OCI-LY7 (cell line): ENCODE results near the gene KCNB1. TPM values are rescaled to one million over a fixed set of nuclear protein-coding genes. Genes with fewer than 3 reads are reported as not detected.

Experiments used
- BruUV-seq: library from RNA; stranded (reverse); fragments of 400-500 nt; replicated peaks from 2 replicates; lab custom pipeline; 2021; lab: Mats Ljungman, UMichigan
- CTCF ChIA-PET: fragments of 300-600 bp; sonication (Branson Sonifier 250); formaldehyde crosslinking; loops from one replicate; lab custom pipeline; 2022; ENCODE audit warnings: antibody characterized with exemption; ENCODE audit not compliant: unreplicated experiment; lab: Charles Lee
- POLR2A ChIA-PET: fragments of 300-600 bp; sonication (Branson Sonifier 250); formaldehyde crosslinking; loops from one replicate; lab custom pipeline; 2022; ENCODE audit warnings: antibody characterized with exemption; lab: Charles Lee
- DNase-seq: peaks from one replicate; pipeline ENCODE4 v3.0.0-alpha.2; 2015; ENCODE audit warnings: low spot score
- H2AFZ ChIP-seq: fragments of 200-600 bp; sonication (generic), shearing (Covaris generic); 2 replicates; pipeline ENCODE4 v1.6.1; 2014; ENCODE audit warnings: mild to moderate bottlenecking, antibody characterized with exemption, low read length, moderate library complexity
- H3K27ac ChIP-seq: fragments of 200-600 bp; sonication (generic); 2 replicates; pipeline ENCODE4 v1.5.1; 2014; ENCODE audit warnings: mixed run types, low read depth, mild to moderate bottlenecking, moderate library complexity, low read length, inconsistent platforms; ENCODE audit not compliant: poor library complexity, severe bottlenecking
- H3K36me3 ChIP-seq: fragments of 200-600 bp; sonication (generic); 2 replicates; pipeline ENCODE4 v1.6.1; 2014; ENCODE audit warnings: mild to moderate bottlenecking, antibody characterized with exemption, low read length, moderate library complexity, mixed read lengths; ENCODE audit not compliant: insufficient read depth
- H3K4me1 ChIP-seq: fragments of 200-600 bp; sonication (generic); 2 replicates; pipeline ENCODE4 v1.5.1; 2014; ENCODE audit warnings: mild to moderate bottlenecking, low read length; ENCODE audit not compliant: insufficient read depth, poor library complexity, severe bottlenecking
- H3K4me2 ChIP-seq: fragments of 200-600 bp; sonication (generic); 2 replicates; pipeline ENCODE4 v1.6.1; 2014; ENCODE audit warnings: mild to moderate bottlenecking, low read length
- H3K4me3 ChIP-seq: fragments of 200-600 bp; sonication (generic); 2 replicates; pipeline ENCODE4 v1.5.1; 2014; ENCODE audit warnings: mild to moderate bottlenecking, low read depth, low read length; ENCODE audit not compliant: poor library complexity, severe bottlenecking
- H3K79me2 ChIP-seq: fragments of 200-600 bp; sonication (generic); 2 replicates; pipeline ENCODE4 v1.6.1; 2016; ENCODE audit warnings: low read depth, mild to moderate bottlenecking, low read length, moderate library complexity, mixed read lengths; ENCODE audit not compliant: insufficient read depth
- H3K9me2 ChIP-seq: fragments of 200-600 bp; sonication (generic); 2 replicates; pipeline ENCODE4 v1.6.1; 2016; ENCODE audit warnings: mild to moderate bottlenecking, low read length, mixed read lengths; ENCODE audit not compliant: insufficient read depth
- H3K9me3 ChIP-seq: fragments of 200-600 bp; sonication (generic); 2 replicates; pipeline ENCODE4 v1.6.1; 2014; ENCODE audit warnings: mild to moderate bottlenecking, mixed run types, low read length, mixed read lengths
- H4K20me1 ChIP-seq: fragments of 200-600 bp; sonication (generic); 2 replicates; pipeline ENCODE4 v1.6.1; 2014; ENCODE audit warnings: mild to moderate bottlenecking, antibody characterized with exemption, low read length, moderate library complexity, mixed read lengths; ENCODE audit not compliant: insufficient read depth
- CTCF ChIP-seq: fragments of 200-600 bp; sonication (generic); conservative IDR thresholded peaks from 2 replicates; pipeline ENCODE4 v1.5.1; 2014; ENCODE audit warnings: mild to moderate bottlenecking, antibody characterized with exemption, low read length, moderate library complexity, mixed read lengths
- EZH2phosphoT487 ChIP-seq: fragments of 200-600 bp; sonication (generic); IDR thresholded peaks from 2 replicates; pipeline ENCODE4 v1.6.1; 2018; ENCODE audit warnings: low read depth, borderline replicate concordance, mild to moderate bottlenecking, mixed run types, antibody characterized with exemption, low read length, moderate library complexity, mixed read lengths
- intact Hi-C: fragments of 100-400 bp; cut with micrococcal nuclease; formaldehyde crosslinking; loops from one replicate; pipeline ENCODE4 v1.10.0; 2022; ENCODE audit not compliant: unreplicated experiment
- total RNA-seq, 2 experiments: library from RNA; depleted of rRNA in 1 of 2; stranded (reverse); fragments of >200 nt in 1 of 2; shearing (Covaris generic) in 1 of 2; gene quantifications; 2 replicates each; pipeline ENCODE4 v1.2.3, GENCODE V29; 2014 to 2022

The KCNB1 gene
- total RNA-seq, 2 experiments from 2014 or later, result not detected

DNA sequence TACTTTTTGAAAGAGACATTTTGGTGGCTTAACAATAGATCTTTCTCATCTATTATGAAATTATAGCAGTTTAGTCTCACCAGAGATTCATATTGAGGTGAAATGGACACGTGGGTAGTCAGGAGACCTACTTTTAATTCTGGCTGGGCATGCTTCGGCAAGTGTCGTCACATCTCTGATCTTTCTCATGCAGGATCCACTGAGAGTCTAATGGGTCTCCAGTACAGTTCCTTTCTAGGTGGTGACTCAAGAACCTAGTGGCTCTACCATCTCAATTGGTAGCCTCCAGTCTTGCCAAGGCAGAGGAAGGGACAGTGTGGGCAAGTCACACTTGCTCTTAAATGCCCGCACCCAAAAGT lies 94.9 kb downstream of the KCNB1 start:
- intact Hi-C loops, result loop anchor here (5.0 kb wide), 1 partner anchor 145 kb away; no protein-coding TSS in a partner anchor

DNA sequence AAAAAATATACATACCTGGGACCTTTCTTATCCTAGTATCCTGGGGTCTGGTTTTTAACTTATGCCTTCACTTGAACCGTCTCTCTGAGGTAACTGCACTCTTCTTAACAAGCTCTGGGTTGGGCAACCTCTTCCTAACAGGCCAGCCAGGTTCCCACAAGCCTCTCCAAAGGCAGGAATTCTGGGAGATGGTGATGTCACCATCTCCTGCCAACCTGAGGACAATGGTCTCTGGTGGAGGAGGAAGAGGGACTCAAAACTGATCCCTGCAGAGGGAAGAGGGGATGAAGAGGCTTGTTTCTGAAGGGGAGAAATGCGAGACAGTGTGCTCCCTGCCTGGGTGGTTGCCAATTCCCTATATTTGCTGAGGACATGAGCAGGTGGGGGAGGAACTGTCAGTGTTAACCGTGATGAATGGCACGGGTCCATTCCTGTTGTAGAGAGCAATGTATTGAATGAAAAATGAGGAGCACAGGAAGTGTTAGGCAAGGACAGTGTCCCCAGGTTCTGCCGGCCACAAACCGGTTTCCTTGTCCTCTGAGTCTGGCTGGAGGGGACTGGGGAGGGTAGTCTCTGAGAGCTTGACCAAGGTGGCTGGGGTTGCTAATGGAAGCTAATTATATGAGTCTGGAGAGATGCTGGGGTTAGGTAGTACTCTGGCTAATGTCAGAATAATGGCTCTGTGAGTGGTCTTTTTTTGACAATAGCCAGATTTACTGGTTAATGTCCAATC lies 95.5 kb downstream of the KCNB1 start:
- TF ChIP-seq CTCF (no peak), EZH2phosphoT487 (no peak)
- H3K4me3 ChIP-seq, result no peak overlapping the region
- no peaks in the 10 kb centered on the region for H4K20me1 ChIP-seq
- H3K4me1 ChIP-seq, result no peaks in the 10 kb centered on the region
- DNase-seq, result no peak
- H2AFZ ChIP-seq, result no peak overlapping the region
- intact Hi-C loops, result loop anchor here (5.0 kb wide), 1 partner anchor 145 kb away; no protein-coding TSS in a partner anchor
- no peaks in the 10 kb centered on the region for H3K9me2 ChIP-seq
- no peak overlapping the region for H3K4me2 ChIP-seq
- no TSS peak for BruUV-seq
- no peaks in the 10 kb centered on the region for H3K79me2 ChIP-seq
- H3K36me3 ChIP-seq, result no peaks in the 10 kb centered on the region
- H3K9me3 ChIP-seq, result no peaks in the 10 kb centered on the region
- ChIA-PET CTCF (no interaction called here), POLR2A (no interaction called here)
- H3K27ac ChIP-seq, result no peak overlapping the region

More for the DNA sequence above, 94.9 kb downstream of the KCNB1 start:
- Histone ChIP-seq H3K4me1 (no peaks in the 10 kb centered on the region), H3K36me3 (no peaks in the 10 kb centered on the region), H3K4me3 (no peak overlapping the region), H3K4me2 (no peak overlapping the region), H3K79me2 (no peaks in the 10 kb centered on the region), H3K9me2 (no peaks in the 10 kb centered on the region), H4K20me1 (no peaks in the 10 kb centered on the region), H3K27ac (no peak overlapping the region), H3K9me3 (no peaks in the 10 kb centered on the region), H2AFZ (no peak overlapping the region)
- ChIA-PET POLR2A (no interaction called here), CTCF (no interaction called here)
- BruUV-seq, result no TSS peak
- no peak for DNase-seq
- TF ChIP-seq EZH2phosphoT487, result no peak

GRCh38 chr20:49385465-49385864 lies 97.0 kb downstream of the KCNB1 start:
- no peaks in the 10 kb centered on the region for H4K20me1 ChIP-seq
- CTCF ChIA-PET, result no interaction called here
- BruUV-seq, result no TSS peak
- H3K9me3 ChIP-seq, result no peaks in the 10 kb centered on the region
- no peak overlapping the region for H3K27ac ChIP-seq
- intact Hi-C loops, result loop anchor here (5.0 kb wide), 1 partner anchor 147 kb away; no protein-coding TSS in a partner anchor
- no peaks in the 10 kb centered on the region for H3K9me2 ChIP-seq
- no peaks in the 10 kb centered on the region for H3K79me2 ChIP-seq
- peak overlapping the region; percentile 15; the same call in 1 of the 2 replicates for H3K4me2 ChIP-seq
- peak overlapping the region; percentile 88 for H2AFZ ChIP-seq
- H3K4me3 ChIP-seq, result no peak overlapping the region
- H3K36me3 ChIP-seq, result no peaks in the 10 kb centered on the region
- POLR2A ChIA-PET, result no interaction called here
- TF ChIP-seq EZH2phosphoT487 (no peak), CTCF (no peak)
- peak; percentile 59 for DNase-seq
- H3K4me1 ChIP-seq, result no peaks in the 10 kb centered on the region
